Vagina (tissue), 2 donors: ENCODE results near the gene HSPA1B.

Source experiments
- POLR2AphosphoS5 ChIP-seq, 2 donors: sonication (generic); formaldehyde crosslinking; IDR thresholded peaks; one replicate each; pipeline ENCODE4 v1.9.0; 2017; ENCODE audit warnings: antibody characterized with exemption in 2 of 2, mild to moderate bottlenecking in 2 of 2, low read depth in 1 of 2; ENCODE audit not compliant: insufficient read depth in 1 of 2
- TF ChIP-seq, protein P1 (sequence below), 3 experiments: fragments of 450-650 bp in 2 of 3; fragments of 200-600 bp in 1 of 3; sonication (generic) in 1 of 3; IDR thresholded peaks; one replicate each; pipeline ENCODE4 v1.5.1; 2017 to 2019; ENCODE audit warnings: antibody characterized with exemption in 3 of 3, mild to moderate bottlenecking in 2 of 3, moderate library complexity in 2 of 3

DNA sequence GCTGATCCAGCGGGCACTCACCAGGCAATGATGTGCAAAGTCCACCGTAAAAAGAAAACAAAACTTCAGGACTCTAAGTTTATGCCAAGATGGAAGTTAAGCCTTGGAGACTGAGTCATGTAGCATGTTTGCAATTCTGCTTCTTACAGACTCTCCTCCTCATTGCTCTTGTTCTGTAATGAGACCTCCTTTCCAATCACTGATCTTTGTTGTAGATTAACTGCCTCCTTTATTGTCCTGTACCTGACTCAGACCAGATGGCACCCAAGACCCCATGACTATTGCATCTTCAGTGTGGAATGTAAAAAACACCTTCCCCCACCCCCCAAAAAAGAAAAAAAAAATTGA is 23.9 kb downstream of the HSPA1B start:
- TF ChIP-seq, protein P1, sequence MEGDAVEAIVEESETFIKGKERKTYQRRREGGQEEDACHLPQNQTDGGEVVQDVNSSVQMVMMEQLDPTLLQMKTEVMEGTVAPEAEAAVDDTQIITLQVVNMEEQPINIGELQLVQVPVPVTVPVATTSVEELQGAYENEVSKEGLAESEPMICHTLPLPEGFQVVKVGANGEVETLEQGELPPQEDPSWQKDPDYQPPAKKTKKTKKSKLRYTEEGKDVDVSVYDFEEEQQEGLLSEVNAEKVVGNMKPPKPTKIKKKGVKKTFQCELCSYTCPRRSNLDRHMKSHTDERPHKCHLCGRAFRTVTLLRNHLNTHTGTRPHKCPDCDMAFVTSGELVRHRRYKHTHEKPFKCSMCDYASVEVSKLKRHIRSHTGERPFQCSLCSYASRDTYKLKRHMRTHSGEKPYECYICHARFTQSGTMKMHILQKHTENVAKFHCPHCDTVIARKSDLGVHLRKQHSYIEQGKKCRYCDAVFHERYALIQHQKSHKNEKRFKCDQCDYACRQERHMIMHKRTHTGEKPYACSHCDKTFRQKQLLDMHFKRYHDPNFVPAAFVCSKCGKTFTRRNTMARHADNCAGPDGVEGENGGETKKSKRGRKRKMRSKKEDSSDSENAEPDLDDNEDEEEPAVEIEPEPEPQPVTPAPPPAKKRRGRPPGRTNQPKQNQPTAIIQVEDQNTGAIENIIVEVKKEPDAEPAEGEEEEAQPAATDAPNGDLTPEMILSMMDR (IDR thresholded peaks at IDR 0.05) = no peak
- no peak for TF ChIP-seq POLR2AphosphoS5 (IDR thresholded peaks at IDR 0.05; ENCODE audit: insufficient read depth in 1 of 2, low read depth in 1 of 2)
